Fibroblast of pulmonary artery (primary cell): Measurements from ENCODE around the gene TRMT61A.

Experiments
- DNase-seq: peaks from one replicate; pipeline ENCODE4 v3.0.0-alpha.2; 2010; ENCODE audit warnings: low read depth
- H3K4me3 ChIP-seq: replicated peaks from 2 replicates; pipeline ENCODE4 v1.5.1; 2011; ENCODE audit warnings: low read depth, mild to moderate bottlenecking, control low read depth, low read length, moderate library complexity
- CTCF ChIP-seq: IDR thresholded peaks from 2 replicates; pipeline ENCODE4 v1.5.1; 2011; ENCODE audit warnings: mild to moderate bottlenecking, control low read depth, low read length, inconsistent platforms; ENCODE audit errors: missing control alignments

TRMT61A gene

GRCh38 chr14:103501041-103501870 is 27.7 kb upstream of the TRMT61A start:
- H3K4me3 ChIP-seq = no peak overlapping the region
- no peak for DNase-seq
- no peak for TF ChIP-seq CTCF

- no peak for DNase-seq
- no peak overlapping the region for H3K4me3 ChIP-seq
- no peak for TF ChIP-seq CTCF
Observed at GRCh38 chr14:103501921-103502669, 26.9 kb upstream of the TRMT61A start.

GRCh38 chr14:103502877-103503276 is 26.1 kb upstream of the TRMT61A start:
- TF ChIP-seq CTCF = no peak
- no peak for DNase-seq
- no peak overlapping the region for H3K4me3 ChIP-seq

- TF ChIP-seq CTCF = no peak
- H3K4me3 ChIP-seq = no peak overlapping the region
- no peak for DNase-seq
Observed at GRCh38 chr14:103503296-103503695, 25.7 kb upstream of the TRMT61A start.

- TF ChIP-seq CTCF = no peak
- no peak overlapping the region for H3K4me3 ChIP-seq
Observed at GRCh38 chr14:103504991-103505565, 23.9 kb upstream of the TRMT61A start.

GRCh38 chr14:103507751-103508150 is 21.2 kb upstream of the TRMT61A start:
- TF ChIP-seq CTCF = no peak

More at GRCh38 chr14:103504991-103505565, 23.9 kb upstream of the TRMT61A start:
- DNase-seq = no peak

More at GRCh38 chr14:103507751-103508150, 21.2 kb upstream of the TRMT61A start:
- DNase-seq = no peak
- no peak overlapping the region for H3K4me3 ChIP-seq
